ENCODE data around the gene IL1R2.
"Not testable (repeated sequence)": the region's sequence is repeated elsewhere in the genome, so short reads cannot be mapped to it uniquely, and the experiment has no call there.

Gene IL1R2

GRCh38 chr2:102063941-102064678 is 72.3 kb downstream of the IL1R2 start:
- DNase-seq = peak; percentile 55

GRCh38 chr2:102064679-102065674 is 73.2 kb downstream of the IL1R2 start:
- no peak for DNase-seq

GRCh38 chr2:102065675-102066252 is 74.0 kb downstream of the IL1R2 start:
- no peak for DNase-seq

- DNase-seq = no peak
Measured at GRCh38 chr2:102066554-102066953, 74.8 kb downstream of the IL1R2 start.

- DNase-seq = not testable (repeated sequence)
Measured at GRCh38 chr2:102068126-102068525, 76.4 kb downstream of the IL1R2 start.

DNA sequence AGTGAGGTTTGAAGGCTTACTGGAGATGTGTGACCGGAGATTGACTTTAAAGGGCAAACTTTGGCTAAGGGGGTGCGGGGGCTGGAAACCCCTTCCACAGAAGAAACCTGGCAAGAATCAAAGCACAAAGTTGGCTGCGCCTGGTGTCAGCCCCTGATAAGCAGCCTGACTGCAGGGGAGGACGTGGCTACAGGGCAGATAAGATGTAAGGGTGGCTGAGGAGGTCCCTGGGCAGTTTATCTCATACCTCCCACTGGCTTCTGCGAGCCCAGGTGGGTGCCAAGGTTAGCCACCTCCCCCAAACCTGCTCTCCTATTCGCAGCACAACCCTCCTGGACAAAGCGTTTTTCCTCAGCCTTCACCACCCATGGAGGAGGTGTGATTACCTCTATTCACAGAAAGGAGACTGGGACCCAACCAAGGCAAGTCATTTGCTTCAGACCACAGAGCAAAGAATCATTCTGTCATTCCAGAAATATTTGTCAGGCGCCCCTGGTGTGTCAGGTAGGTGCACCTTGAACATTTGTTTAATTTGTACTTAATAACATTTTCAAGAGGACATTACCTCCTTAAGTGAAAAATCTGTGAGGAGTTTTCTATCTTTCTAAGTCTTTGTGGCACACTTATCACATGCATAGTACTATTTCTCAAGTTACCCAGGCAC is 77.7 kb downstream of the IL1R2 start:
- no peak for DNase-seq

- DNase-seq = no peak
Measured at GRCh38 chr2:102070058-102070642, 78.4 kb downstream of the IL1R2 start.

- DNase-seq = no peak
Measured at GRCh38 chr2:102072741-102073140, 81.0 kb downstream of the IL1R2 start.

DNA sequence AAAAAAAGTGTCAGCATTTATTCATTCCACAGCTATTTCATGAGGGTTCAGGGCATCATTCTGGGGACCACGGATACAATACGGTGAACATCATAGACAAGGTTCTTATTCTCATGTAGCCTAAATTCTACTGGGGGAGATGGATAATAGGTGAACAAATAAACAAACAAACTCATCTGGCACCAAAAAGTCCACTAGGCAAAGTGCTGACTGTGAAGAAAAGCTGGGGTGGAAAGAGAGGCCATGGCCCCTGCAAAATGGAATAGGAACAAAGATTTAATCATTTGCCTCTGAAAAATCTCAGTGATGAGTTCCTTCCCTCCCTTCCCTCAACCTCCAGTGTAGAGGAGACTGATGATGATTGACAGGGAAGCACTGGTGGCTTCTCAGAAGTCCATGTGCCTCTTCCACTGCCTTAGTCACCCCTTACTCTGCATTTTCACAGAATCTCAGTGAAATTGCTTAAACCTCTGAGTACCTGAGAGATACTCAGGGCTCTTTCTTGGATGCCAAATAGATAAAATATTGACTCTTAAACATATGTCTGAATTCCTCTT is 81.5 kb downstream of the IL1R2 start:
- no peak for DNase-seq

DNA sequence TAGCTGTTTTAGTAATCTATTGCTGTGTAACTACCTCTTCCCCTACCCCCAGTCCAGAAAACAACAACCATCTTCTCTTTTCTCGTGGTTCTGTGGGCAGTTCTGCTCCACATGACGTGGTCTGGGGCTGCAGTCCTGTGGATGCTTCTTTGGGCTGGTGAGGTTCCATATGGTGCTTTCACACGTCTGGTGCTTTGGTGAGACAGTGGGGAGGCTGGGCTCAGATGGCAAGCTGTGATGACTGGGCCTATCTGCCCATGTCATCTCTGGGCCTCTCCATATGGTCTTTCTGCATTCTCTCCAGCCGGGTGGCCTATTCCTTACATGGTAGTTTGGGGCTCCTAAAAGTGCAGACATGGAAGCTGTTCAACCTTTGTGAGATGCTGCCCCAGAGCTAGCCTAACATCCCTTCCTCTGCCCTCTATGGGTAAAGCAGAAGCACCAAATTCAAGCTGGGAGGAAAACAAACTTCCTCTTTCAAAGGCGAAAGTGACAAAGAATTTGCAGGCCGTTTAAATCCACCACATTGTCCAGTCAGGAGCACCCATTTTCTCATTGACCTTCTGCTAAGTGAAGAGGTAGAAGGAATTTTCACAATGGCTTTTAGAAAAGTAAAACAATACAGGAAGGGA is 82.5 kb downstream of the IL1R2 start:
- no peak for DNase-seq

DNA sequence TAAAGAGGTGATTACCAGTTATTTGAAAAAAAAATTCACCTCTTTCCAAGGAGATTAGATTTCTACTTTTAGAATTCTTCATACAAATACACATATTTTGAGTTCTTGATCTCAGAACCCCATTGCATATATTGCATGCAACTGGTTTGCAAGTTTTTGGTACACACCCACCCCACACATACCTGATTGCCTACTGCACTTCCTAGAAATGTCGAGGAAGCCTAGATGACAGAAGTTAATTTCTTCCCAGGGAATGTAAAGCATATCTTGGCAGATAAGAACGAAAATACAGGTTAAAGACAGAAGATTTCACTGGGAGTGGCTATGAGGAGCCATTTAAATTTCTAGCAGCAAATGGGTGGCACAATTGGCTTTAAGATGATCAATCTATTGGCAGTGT is 83.7 kb downstream of the IL1R2 start:
- no peak for DNase-seq

- no peak for DNase-seq
Measured at GRCh38 chr2:102076512-102076911, 84.8 kb downstream of the IL1R2 start.

Data from activated CD4-positive, CD25-positive, alpha-beta regulatory T cell treated with anti-CD3 and anti-CD28 coated beads, Interleukin-2, amount 50 U/mL, for 72 hours (primary cell).